CD4-positive, alpha-beta T cell treated with Interferon alpha-2 for 1 hour (primary cell): ENCODE data around the gene POLA2.
"Not testable (repeated sequence)": the region's sequence is repeated elsewhere in the genome, so short reads cannot be mapped to it uniquely, and the experiment has no call there.

Experiments
- DNase-seq, 2 donors: peaks; one replicate each; pipeline ENCODE4 v3.0.0-alpha.2; 2020 to 2022

POLA2 gene

GRCh38 chr11:65310215-65310614, 48.5 kb downstream of the POLA2 start:
- DNase-seq: no peak

DNA sequence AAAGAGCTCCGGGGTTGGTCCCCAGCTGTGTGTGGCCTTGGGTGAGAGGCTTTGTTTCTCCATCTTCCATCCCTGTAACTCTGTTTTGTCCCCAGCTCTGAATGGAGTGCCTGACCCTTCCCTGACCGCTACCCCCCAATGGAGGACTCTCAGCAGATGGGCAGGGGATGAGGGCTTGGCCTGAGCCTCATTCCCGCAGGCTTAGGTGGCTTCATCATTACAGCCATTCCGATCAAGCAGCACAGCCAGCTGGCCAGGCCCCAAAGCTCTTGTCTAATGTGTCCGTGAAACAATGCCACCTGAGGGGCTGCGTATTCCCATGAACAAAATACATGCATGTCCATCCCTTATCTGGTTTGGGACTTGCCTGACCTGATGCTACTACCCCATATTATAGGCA, 49.0 kb downstream of the POLA2 start:
- DNase-seq: no peak

DNA sequence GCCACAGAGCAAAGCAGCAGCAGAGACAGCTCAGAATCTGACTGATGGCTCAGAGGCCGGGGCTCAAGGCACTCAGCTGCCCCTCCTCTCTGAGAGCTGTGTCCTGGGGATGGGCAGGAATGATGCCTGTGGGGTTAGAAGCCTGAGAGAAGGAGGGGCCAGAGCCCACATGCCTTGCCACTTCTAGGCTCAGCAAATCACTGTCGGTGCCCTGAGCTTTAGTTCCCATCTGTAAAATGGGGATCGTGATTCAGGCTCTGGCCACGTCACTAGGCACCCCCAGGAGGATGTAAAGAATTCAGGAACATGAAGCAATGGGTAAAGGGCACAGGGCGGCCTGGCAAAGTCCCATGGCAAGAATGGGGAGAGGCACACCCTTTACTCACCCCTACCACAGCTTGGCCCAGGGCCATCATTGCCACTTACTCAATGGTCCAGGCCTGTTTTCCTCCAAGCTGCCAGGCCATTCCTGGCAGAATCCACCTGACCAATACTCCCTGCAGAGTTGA, 49.5 kb downstream of the POLA2 start:
- no peak for DNase-seq

GRCh38 chr11:65314501-65315203, 52.9 kb downstream of the POLA2 start, which contains the start of gene CDC42EP2:
TSS of gene CDC42EP2 (plus strand) at chr11:65314866. CDS start at chr11:65320899, 6,033 bp downstream.
- DNase-seq: peak; percentile 67 to 79

- peak; percentile 71 to 79 for DNase-seq
Measured at GRCh38 chr11:65315204-65315865, 53.6 kb downstream of the POLA2 start.

- no peak for DNase-seq
Measured at GRCh38 chr11:65315866-65316226, 54.1 kb downstream of the POLA2 start.

GRCh38 chr11:65316227-65317024, 54.7 kb downstream of the POLA2 start:
- DNase-seq: peak in 1 of 2 donors; percentile 25

- DNase-seq: no peak
Measured at GRCh38 chr11:65317025-65317786, 55.4 kb downstream of the POLA2 start.

- DNase-seq: no peak
Measured at GRCh38 chr11:65320386-65321075, 58.8 kb downstream of the POLA2 start.

DNA sequence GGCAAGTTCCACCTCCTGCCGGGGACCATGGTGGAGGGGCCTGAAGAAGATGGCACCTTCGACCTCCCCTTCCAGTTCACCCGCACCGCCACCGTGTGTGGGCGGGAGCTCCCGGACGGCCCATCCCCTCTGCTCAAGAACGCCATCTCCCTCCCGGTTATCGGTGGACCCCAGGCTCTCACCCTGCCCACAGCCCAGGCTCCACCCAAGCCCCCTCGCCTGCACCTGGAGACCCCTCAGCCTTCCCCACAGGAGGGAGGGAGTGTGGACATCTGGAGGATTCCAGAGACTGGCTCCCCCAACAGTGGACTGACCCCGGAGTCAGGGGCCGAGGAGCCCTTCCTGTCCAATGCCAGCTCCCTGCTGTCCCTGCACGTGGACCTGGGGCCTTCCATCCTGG, 59.3 kb downstream of the POLA2 start:
- no peak for DNase-seq

GRCh38 chr11:65321828-65322485, 60.2 kb downstream of the POLA2 start:
- DNase-seq: no peak

- DNase-seq: no peak
Measured at GRCh38 chr11:65323813-65324212, 62.1 kb downstream of the POLA2 start.

DNA sequence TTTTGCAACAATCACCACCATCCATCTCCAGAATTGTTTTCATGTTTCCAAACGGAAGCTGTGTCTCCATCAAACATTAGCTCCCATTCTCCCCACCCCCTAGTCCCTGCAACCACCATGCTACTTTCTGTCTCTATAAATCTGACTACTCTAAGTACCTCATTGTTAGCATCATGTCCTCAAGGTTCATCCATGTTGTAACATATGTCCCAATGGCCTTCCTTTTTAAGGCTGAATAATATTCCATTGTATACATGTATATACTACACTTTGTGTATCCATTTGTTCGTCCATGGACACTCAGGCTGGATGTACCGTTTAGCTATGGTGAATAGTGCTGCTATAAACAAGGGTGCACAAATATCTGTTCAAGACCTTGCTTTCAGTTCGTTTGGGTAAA, 63.7 kb downstream of the POLA2 start:
- DNase-seq: no peak

DNA sequence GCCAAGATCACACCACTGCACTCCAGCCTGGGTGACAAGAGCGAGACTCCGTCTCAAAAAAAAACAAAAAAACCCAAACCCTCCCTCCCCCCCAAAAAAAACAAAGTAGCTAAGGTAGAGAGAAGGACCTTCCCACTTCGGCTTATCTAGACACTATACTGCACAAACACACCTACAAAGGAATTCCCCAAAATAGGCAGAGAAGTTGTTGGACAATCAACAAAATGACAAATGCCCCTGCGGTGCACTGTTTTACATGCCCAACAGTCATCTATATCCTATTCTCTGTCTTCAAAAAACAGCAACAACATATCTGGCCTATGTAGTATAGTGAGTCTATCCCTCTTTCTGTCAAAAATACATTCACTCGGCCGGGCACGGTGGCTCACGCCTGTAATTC, 65.3 kb downstream of the POLA2 start:
- no peak for DNase-seq

DNA sequence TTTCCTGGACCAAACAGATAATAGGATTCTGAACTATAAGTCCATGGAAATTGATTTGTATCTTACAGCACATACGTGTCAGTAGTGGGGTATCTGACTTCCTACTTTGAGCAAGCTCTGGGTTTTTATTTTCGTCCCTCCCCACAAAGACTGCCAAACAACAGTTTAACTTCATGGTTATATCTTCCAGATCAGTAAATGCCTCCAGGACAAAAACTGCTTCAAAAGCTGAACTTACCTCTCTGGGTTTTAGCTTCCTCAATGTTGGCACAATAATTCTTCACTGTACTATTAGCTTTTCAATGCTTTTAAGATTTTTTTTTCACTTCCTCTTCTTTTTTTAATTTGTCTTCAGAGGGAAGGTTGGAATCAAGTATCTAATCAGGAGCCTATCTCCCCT, 67.7 kb downstream of the POLA2 start:
- no peak for DNase-seq

DNA sequence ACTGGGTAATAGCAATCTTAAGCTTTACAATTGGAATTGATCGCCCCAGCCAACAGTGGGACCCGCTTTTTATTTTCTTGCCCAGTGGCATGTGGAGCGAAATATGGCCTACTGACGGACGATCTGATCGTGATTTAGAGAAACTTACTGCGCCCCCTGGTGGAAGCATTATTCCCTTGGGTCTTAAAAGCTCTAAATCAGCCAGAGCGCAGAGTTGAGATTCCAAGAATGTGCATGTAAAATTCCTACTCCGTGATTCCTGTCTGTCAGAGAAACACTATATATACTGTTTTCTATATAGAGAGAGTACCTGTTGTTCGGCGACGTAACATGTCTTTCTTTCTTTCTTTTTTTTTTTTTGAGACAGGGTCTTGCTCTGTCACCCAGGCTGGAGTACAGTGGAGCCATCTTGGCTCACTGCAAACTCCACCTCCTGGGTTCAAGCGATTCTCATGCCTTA, 68.2 kb downstream of the POLA2 start:
- DNase-seq: peak; percentile 80 to 85

- DNase-seq: no peak
Measured at GRCh38 chr11:65330544-65330943, 68.8 kb downstream of the POLA2 start.

DNA sequence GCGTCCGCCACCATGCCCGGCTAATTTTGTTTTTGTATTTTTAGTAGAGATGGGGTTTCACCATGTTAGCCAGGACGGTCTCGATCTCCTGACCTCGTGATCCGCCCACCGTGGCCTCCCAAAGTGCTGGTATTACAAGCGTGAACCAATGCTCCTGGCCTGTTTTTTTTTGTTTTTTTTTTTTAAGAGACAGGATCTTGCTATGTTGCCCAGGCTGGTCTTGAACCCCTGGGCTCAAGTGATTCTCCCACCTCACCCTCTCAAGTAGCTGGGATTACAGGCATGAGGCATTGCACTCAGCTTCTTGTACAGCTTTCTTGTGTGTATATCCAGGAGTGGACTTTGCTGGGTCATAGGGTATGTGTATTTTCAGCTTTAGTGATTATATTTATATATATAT, 70.8 kb downstream of the POLA2 start:
- not testable (repeated sequence) for DNase-seq

DNA sequence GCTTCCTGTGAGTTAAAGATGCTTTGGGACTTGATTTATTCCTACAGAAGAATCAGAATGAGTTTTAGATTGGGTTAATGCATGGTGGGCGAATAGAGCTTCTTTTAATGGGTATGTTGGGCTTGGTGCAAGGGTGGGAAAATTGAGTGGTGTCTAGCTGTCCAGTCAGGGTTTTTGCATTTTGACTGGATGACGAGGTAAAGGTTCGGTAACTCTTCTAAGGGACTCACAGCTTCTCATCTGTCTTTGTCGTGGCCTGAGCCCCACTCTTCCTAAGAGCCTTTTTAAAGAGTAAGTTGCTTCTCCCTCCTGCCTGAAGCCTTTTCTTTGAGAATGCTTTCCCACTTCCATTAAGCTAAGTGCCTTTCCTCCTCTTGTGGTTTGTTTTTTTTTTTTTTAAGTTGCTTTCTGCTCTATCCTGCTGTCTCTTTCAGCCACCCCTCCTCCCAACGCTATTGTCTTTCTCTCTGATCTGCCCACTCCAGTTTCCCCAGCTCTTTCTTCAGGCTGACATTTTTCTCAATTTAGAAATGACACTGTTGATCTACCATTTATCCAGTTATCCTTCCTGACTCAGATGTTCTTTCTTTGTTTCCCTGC, 73.0 kb downstream of the POLA2 start:
- no peak for DNase-seq

GRCh38 chr11:65338676-65339075, 76.9 kb downstream of the POLA2 start:
- no peak for DNase-seq

- no peak for DNase-seq
Measured at GRCh38 chr11:65340226-65340625, 78.5 kb downstream of the POLA2 start.
